ENCODE results near the gene KRTCAP3. TPM values are rescaled to one million over a fixed set of nuclear protein-coding genes. Genes with fewer than 3 reads are reported as not detected.

KRTCAP3 gene
- total and polyA plus RNA-seq, 9 of the 15 experiments (the other 6 are each of a cell fraction or from before 2014, with no cell fraction given): 0.24 to 1.4 (median 0.73) TPM

DNA sequence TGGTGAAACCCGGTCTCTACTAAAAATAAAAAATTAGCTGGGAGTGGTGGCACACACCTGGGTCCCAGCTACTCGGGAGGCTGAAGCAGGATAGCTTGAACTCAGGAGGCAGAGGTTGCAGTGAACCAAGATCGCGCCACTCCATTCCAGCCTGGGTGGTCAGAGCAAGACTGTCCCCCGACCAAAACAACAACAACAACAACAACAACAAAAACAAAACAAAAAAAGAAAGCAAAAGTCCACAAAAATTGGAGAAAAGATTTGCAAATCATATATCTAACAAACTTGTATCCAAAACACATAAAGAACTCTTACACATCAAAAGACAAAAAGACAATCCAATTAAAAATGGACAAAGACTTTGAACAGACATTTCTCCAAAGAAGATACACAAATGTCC, 43.2 kb upstream of the KRTCAP3 start:
- H3K36me3 ChIP-seq (ENCODE audit: control insufficient read depth, insufficient read depth, low read length): peaks cover 57% of the 10 kb centered on the region
- 91% methylated on average over 5 of the region's 5 CpGs for WGBS (ENCODE audit: insufficient coverage, low coverage, missing lambda C conversion rate)
- H4K20me1 ChIP-seq (replicated peaks; ENCODE audit: control insufficient read depth, insufficient read depth, low read length): 0 out of 2 replicates have a peak, but pooled peaks cover 4% of the 10 kb centered on the region
- no TSS peak for BruUV-seq (replicated peaks)
- ATAC-seq (no peak), FAIRE-seq (no peak), DNase-seq (ENCODE audit: extremely low read depth in 1 of 4, low spot score in 3 of 4) (no peak)
- no peak overlapping the region for H2AFZ ChIP-seq (ENCODE audit: low read depth, low read length)
- H3K9ac ChIP-seq (ENCODE audit: insufficient read depth in 1 of 2, low read depth in 2 of 2, low read length in 2 of 2): no peak overlapping the region
- ChIA-PET POLR2A (no interaction called here), CTCF (ENCODE audit: low intra/inter-chr PET ratio) (no interaction called here)
- no peaks in the 10 kb centered on the region for H3K9me1 ChIP-seq (ENCODE audit: control insufficient read depth, insufficient read depth, low read length)
- peaks cover 98% of the 10 kb centered on the region for H3K79me2 ChIP-seq (ENCODE audit: control insufficient read depth, insufficient read depth, low read length)
- H3K27me3 ChIP-seq (ENCODE audit: control insufficient read depth in 2 of 2, insufficient read depth in 2 of 2, low read length in 2 of 2): no peaks in the 10 kb centered on the region
- H3K4me1 ChIP-seq (replicated peaks in 1 of 2; ENCODE audit: control insufficient read depth in 2 of 2, insufficient read depth in 2 of 2, low read length in 2 of 2): no peaks in the 10 kb centered on the region; a peak in 2 of 5 replicates
- in situ Hi-C loops (cut with MboI) (no loop called here), intact Hi-C loops (cut with micrococcal nuclease) (no loop called here)
- no peak overlapping the region for H3K4me2 ChIP-seq (ENCODE audit: insufficient read depth, low read length)
- H3K9me3 ChIP-seq (replicated peaks; ENCODE audit: control insufficient read depth, insufficient read depth, low read depth, low read length): no peaks in the 10 kb centered on the region
- no peak overlapping the region for H3K27ac ChIP-seq (ENCODE audit: extremely low read depth, low read depth, low read length)
- no peak overlapping the region for H3K4me3 ChIP-seq
- TF ChIP-seq, protein P1, sequence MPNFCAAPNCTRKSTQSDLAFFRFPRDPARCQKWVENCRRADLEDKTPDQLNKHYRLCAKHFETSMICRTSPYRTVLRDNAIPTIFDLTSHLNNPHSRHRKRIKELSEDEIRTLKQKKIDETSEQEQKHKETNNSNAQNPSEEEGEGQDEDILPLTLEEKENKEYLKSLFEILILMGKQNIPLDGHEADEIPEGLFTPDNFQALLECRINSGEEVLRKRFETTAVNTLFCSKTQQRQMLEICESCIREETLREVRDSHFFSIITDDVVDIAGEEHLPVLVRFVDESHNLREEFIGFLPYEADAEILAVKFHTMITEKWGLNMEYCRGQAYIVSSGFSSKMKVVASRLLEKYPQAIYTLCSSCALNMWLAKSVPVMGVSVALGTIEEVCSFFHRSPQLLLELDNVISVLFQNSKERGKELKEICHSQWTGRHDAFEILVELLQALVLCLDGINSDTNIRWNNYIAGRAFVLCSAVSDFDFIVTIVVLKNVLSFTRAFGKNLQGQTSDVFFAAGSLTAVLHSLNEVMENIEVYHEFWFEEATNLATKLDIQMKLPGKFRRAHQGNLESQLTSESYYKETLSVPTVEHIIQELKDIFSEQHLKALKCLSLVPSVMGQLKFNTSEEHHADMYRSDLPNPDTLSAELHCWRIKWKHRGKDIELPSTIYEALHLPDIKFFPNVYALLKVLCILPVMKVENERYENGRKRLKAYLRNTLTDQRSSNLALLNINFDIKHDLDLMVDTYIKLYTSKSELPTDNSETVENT (CRISPR knock-in tag; IDR thresholded peaks at IDR 0.05): no peak
- TF ChIP-seq ZNF57 (CRISPR knock-in tag; IDR thresholded peaks at IDR 0.05) (no peak), SETDB1 (IDR thresholded peaks at IDR 0.05; ENCODE audit: low read length) (no peak), POLR3G (IDR thresholded peaks at IDR 0.05; ENCODE audit: extremely low read depth, insufficient read length, insufficient replicate concordance) (no peak), PHF8 (IDR thresholded peaks at IDR 0.05; ENCODE audit: borderline replicate concordance, low read length) (no peak), PTBP1 (IDR thresholded peaks at IDR 0.05; ENCODE audit: low read depth, low read length) (no peak), ZNF764 (CRISPR knock-in tag; IDR thresholded peaks at IDR 0.05; ENCODE audit: low read depth) (no peak), KLF1 (tag; IDR thresholded peaks at IDR 0.05) (no peak), ZBTB1 (CRISPR knock-in tag; IDR thresholded peaks at IDR 0.05; ENCODE audit: borderline replicate concordance, low read depth) (no peak), MYNN (IDR thresholded peaks at IDR 0.05) (no peak), MYNN (CRISPR knock-in tag; IDR thresholded peaks at IDR 0.05) (no peak), MIER1 (IDR thresholded peaks at IDR 0.05; ENCODE audit: low read depth) (no peak), MAFG (tag; conservative IDR thresholded peaks at IDR 0.05) (no peak), RAD51 (IDR thresholded peaks at IDR 0.05; ENCODE audit: borderline replicate concordance, low read depth) (no peak), DIDO1 (tag; IDR thresholded peaks at IDR 0.05; ENCODE audit: low read depth) (no peak), YY1 (IDR thresholded peaks at IDR 0.05; ENCODE audit: borderline replicate concordance in 1 of 3, control insufficient read depth in 1 of 3, extremely low read depth in 1 of 3, insufficient read depth in 3 of 3, insufficient read length in 1 of 3, insufficient replicate concordance in 2 of 3, low read depth in 1 of 3, low read length in 2 of 3) (no peak), SLC30A9 (CRISPR knock-in tag; IDR thresholded peaks at IDR 0.05) (no peak)
- TF ChIP-seq, protein P2, sequence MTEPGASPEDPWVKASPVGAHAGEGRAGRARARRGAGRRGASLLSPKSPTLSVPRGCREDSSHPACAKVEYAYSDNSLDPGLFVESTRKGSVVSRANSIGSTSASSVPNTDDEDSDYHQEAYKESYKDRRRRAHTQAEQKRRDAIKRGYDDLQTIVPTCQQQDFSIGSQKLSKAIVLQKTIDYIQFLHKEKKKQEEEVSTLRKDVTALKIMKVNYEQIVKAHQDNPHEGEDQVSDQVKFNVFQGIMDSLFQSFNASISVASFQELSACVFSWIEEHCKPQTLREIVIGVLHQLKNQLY (CRISPR knock-in tag; conservative IDR thresholded peaks at IDR 0.05): no peak
- TF ChIP-seq, protein P3, sequence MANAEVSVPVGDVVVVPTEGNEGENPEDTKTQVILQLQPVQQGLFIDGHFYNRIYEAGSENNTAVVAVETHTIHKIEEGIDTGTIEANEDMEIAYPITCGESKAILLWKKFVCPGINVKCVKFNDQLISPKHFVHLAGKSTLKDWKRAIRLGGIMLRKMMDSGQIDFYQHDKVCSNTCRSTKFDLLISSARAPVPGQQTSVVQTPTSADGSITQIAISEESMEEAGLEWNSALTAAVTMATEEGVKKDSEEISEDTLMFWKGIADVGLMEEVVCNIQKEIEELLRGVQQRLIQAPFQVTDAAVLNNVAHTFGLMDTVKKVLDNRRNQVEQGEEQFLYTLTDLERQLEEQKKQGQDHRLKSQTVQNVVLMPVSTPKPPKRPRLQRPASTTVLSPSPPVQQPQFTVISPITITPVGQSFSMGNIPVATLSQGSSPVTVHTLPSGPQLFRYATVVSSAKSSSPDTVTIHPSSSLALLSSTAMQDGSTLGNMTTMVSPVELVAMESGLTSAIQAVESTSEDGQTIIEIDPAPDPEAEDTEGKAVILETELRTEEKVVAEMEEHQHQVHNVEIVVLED (CRISPR knock-in tag; IDR thresholded peaks at IDR 0.05): no peak
